Measurements from ENCODE around the gene TLL2.

TLL2 gene

DNA sequence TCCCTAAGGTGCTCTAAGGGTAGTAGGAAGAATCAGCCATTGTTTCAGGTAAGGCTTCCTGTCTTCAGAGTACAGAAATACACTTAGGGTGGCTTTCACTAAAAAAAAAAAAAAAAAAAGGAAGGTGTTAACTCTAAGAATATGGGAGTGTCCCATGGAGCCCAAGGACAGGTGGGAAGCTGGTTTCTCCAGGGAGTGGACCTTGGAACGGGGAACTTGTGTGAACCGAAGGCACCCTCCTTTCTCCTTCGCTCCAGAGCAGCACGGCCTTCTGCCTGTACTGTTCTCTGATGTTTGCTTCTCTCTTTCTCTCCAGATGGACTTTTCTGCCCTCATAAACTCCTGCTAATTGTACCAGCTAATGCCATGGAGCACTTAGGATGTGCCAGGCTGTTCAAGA is 161.1 kb downstream of the TLL2 start:
- DNase-seq, result no peak

DNA sequence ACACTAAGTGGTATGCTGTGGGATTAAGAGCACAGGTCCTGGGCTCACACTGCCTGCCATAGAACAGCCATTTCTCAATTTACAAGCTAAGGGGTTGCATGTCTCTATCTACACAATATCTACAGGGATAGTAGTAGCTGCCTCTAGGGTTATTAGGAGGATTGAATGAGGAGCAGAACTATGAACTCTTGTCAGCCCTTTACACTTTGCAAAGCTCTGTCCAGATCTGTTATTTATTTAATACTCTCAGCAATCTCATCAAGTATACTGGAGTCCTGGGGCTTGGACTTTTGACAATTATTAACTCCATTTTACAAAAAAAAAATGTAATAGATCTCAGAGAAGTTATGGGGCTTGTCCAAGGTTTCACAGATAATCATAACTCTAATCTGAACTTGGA is 161.7 kb downstream of the TLL2 start:
- DNase-seq, result no peak

DNA sequence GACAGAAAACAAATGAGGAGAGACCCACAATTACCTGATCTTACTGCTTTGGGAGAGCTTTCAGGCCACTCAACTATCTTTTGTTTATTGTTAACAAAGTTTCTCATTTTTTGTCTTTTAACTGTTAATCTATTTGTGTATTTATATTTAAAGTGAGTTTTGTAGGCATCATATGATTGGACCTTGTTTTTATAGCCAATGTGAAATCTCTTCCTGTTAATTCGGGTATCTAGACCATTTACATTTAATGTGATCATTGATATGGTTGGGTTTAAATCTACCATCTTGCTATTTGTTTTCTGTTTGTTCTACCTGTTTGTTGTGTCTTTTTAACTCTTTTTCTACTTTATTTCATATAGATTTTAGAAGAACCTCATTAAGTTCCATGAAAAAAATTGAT is 167.4 kb downstream of the TLL2 start:
- DNase-seq, result no peak

DNA sequence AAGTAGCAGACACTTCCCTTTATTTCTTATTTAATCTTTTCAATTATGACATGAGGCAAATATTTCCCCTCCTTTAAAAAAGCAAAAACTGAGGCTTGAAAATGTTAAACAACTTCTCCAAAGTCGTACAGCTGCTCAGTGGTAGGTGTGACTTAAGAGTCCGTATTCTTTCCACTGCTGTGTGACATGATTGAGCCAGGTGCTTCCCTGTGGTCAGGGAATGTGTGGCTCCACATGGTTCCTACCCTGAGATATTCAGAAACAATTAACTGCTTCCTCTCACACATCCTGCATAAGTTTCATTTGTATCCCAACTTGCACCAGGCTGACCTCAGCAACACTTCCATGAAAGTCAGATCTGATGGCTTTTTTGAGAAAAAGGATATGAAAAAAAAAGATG is 168.5 kb downstream of the TLL2 start:
- no peak for DNase-seq

DNA sequence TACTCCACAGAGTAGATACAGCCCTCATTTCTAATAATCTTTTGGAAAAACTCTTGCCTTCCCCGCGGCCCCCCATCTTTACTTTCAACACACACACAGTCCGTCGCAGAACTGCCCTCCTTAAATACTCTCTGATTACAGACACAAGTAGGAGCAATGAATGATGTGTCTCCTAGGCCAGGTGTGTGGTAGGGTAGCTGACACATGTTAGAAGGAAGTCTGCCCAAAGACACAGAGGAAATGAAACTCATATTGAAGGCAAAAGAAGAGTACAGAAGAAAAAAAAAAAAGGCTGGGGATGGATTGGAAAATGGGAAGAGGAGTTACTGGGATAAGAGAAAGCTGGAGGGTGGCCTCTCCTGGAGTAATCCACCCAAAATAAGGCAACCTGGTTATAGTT is 169.5 kb downstream of the TLL2 start:
- no peak for DNase-seq

DNA sequence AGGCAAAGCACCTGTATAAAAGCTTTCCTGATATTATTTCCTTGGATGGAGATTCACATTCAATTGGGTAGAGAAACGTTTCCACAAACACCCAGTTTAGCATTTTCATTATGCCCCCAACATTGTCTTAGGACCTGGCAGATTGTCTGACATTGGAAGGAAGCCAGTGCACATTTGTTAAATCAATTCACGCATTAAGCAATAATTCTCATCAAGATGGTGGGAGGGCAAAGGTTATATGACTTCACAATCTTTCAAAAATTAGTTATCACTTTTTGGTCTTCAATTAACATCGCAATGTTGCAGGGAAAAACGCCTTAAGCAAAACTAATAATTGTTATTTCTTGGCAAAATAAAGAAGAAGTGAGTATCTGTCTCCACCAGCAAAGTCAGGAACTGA is 171.3 kb downstream of the TLL2 start:
- no peak for DNase-seq

DNA sequence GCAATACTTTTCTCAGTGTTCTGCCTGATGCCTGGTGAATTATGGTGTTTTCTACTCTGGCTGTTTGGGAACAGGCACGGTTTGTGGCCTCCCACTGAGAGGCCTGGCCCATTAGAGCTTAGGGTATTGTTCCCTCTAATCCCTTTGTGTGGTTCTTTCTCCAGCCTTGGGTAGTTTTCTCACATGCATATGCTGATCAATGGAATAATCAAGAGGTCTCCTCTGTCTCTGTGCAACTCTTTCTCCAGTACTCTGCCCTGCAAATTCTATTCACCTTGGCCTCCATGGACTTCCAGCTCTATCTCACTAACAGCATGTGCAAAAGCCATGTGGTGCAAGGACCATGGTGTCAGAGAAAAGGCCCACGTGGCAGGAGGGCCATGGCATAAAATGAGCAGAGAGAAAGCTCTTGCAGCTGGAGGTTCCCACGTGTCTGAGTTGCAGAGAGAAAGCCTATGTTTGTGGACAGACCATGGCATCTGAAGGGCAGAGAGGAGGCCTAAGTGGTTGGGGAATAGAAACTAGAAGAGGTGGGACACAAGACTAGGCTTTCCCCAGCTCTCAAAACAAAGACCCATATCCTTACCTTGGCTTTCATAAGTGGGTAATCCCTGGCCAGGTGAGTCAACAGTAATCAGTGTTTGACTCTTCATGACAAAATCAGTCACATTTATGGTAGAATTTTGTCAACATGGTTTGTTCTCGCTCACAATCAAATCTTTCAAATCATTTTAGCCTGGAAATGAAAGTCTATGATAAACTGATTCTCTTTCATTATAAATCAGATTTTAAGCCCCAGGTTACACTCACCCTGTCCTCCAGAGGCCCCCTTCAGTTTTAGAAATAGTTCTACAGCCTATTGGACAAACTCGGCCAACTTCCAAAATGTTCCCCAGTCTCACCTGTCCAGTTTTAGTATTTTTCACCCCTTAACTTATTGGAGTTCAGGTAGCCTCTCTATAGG is 172.2 kb downstream of the TLL2 start:
- no peak for DNase-seq

DNA sequence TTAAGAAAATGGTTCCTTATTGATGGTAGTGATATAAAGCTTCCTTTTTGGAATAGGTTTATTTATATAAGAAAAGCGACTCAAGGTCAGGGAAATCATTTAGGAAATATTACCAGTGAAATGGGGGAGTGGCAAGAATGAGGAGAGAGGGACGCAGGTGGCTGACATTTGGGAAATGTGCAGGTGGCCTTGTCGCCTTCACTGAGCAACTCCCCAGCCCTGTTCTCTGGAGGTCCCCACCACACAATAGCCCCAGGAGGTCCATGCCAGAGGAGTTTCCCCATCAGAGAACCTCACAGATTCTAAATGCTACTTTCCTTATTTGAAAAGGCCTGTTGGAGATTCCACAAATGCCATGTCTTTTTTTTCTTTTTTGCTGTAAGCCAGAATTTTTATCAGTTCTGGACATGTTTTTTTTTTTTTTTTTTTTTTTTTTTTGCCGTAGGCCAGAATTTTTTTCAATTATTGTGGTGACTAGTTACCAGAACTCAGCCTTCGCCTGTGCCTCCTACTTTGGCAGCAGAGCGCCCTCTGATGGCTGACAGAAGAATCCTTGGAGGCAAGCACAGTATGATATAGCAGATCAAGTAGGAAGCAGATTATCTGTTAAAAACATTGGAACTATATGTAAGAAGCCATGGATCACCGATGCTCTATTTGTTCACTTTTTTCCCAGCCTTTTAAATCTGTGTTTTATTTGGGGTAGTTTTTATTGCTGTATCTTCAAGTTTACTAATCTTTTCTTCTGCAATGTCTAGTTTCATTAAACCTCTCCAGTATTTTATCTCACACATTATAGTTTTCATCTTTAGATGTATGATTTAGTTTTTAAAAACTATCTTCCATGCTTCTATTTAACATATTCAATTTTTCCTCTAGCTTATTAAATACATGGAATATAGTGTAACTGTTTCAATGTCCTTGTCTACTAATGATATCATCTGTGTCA is 173.5 kb downstream of the TLL2 start:
- DNase-seq, result peak; percentile 51

DNA sequence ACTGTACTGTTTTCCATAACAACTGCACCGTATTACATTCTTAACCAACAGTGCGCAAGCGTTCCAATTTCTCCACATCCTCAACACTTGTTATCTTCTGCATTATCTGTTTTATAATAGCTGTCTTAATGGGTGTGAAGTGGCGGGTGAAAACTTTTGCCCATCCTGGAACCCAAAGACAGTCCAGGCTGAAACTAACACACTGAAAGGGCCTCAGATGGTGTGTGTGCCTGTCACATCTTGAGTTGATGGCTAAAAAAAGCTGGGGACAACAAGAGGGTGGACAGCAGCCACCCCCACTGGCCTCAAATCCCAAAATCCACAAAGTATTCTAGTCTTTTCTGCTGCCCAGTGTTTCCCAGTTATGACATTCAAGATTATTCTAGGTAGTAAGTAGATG is 174.3 kb downstream of the TLL2 start:
- DNase-seq, result no peak

DNA sequence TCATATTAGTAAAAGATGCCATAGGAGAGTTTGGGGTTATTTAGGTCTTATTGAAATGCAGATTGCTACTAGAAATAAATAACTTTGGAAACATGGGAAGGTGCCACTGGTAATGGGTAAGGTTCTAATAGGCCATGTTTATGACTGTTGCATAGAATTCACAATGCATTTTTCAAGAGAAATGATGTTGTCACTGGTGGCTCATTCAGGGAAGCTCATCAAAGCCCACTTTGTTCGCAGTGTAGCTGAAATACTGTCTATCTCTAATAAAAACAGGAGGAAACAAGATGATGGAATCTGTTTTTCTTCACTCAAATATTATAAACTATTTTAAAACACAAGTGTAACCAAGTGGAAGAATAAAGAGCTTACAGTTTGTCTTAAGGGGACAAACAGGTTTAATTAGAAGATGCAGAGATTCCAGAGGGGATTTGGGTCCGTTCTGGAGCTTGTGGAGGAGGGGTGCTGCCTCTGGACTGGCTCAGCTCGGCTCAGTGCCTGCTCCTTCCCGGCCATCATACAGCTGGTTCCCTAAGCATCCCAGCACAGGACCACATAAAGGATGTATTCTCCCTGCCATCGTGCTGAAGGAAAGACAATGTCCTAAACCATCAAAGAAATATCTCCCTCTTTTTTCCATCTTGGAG is 175.3 kb downstream of the TLL2 start:
- no peak for DNase-seq

DNA sequence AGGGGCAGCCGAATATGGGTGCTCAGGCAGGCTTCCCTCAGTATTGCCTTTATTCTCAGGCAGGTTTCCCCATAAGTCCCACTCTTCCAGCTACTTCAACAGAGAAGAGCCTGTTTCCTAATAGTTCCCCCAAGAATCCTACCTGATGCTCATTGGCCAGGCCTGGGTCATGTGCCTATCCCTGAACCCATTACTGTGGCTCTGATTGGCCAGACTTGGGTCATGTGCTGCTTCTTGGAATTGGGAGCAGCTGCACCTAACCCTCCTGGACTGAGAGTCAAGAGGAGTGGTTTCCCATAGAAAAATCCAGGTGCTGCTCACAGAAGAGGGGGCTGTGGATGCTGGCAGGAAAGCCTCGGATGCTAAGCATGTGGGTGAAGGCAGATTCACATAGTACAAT is 176.6 kb downstream of the TLL2 start:
- no peak for DNase-seq

DNA sequence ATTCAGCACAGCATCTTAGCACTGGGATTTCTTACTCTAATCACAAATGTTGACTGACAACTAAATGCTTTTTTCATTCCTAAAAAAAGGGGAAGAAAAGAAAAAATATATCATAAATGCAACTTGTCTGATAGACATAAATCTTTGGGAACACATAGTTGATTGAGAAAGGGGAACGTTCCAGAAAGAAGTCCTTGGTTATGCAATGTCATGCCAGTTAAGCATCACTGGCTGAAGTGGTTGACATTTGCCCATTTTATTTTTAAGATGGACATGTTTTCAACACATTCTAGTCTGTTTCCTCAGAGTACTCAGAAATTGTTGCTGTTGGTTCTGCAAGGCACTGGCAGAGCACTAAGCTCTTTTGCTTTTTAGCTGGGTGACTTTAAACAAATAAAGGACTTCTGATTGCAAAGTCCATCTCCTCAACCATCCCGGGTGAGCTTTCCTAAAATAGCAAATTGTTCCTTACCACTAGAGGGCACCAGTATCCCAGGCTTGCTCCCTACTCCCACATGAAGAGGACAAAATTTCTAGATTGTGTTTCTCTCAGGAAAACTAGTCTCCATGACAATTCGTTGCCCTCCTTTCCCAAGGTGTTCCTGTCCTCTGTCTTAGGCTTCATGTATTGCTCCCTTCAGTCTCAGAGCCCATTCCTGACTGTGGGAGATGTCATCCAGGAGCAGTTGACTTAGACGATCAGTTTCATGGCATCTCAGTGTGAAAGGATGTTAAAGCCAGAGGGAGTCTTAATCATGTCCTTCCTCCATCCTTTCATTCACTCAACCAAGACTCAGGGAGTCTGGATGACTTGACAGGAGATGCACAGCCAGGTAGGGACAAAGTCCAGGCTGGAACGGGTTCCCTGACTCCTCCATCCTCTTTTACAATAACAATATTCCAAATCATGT is 178.9 kb downstream of the TLL2 start:
- DNase-seq, result no peak

DNA sequence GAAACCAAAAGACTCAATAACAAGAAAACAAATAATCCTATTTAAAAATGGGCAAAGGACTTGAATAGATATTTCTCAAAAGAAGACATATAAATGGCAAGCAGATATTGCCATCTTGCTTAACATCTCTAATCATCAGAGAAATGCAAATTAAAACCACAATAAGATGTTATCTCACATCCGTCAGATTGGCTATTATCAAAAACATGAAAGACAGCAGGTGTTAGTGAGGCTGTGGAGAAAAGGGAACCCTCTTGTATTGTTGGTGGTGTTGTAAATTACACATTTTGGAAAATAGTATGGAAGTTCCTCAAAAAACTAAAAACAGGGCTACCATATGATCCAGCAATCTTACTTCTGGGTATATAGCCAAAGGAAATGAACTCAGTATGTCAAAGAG is 180.6 kb downstream of the TLL2 start:
- DNase-seq, result no peak

DNA sequence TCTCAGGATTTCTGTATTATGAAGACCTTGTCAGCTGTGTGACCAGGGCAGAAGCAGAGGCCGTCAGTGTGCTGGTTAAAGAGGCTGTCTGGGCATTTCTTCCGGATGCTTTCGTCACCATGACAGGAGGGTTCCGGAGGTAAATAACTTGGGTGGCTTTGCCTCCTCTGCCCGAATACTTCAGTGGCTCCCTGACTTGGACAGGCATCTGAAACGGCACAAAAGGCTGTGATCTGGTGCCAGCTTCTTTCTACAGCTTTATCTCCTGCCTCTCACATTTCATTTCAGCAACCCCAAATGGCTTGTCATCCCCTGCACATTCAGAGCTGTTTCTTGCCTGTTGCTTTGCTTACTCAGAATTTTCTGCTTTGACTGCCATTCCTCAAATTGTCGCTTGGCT is 186.3 kb downstream of the TLL2 start:
- DNase-seq, result no peak

DNA sequence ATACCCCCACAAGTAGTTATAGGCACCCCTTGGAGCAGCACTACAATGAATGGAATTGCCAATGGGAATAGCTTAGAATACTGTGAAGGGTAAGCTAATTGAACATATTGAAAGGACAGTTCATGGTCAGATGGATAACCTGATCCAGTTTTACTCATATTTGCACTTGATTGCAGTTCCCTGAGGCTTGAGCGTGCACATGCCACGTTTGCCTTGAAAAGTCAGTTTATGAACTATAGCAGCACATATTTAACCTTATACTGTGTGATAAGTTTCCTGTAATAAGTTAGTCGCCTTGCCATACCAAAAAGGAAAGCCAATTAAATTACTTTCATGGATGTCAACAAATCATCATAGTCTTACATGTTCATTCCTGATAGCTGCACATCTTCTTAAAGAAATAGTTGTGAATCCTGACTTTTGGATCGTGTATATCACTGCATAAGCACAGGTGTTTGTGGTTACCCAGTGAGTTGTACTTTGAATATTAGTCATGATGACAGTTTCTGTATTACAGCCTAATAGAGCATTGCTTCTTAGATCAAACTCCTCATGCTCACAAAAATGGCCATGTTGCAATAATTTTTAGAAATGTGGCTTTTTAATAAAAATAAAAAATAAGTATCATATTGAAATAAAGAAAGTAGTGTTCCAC is 187.9 kb downstream of the TLL2 start:
- DNase-seq, result no peak

DNA sequence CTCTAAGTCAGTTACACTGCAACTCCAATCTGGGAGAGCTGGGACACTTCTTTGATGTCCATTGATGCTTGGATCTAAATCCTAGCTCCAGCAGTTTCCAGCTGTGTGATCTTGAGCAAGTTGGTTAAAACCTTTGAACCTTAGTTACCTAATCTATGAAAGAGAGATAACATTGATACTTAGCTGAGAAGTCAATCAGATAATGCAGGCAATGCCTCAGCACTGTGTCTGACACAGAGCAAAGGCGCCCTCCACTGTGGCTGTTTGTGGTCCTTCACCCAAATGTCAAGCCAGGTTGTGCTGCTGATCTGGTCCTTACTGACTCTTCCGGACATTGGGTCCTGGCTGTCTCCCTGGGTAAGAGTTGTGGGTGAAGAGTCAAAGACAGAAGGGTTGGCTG is 189.3 kb downstream of the TLL2 start:
- no peak for DNase-seq

DNA sequence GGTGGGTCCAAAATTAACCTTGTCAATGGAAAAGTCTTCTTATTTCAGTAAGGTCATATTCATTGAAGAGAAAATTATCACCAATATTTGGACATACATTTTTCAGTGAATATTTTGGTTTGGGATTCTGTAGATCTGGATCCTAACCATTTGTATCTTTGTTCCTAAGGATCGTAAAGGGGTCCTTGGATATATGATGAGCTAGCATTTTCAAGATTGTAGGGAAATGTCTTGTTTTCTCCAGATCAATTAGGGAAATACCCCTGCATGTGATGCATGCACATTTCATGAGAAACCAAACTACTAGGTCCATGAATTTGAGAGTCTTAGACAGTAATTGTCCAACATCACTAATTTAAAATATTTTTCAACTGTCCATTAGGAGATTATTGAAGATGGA is 191.5 kb downstream of the TLL2 start:
- DNase-seq, result no peak

DNA sequence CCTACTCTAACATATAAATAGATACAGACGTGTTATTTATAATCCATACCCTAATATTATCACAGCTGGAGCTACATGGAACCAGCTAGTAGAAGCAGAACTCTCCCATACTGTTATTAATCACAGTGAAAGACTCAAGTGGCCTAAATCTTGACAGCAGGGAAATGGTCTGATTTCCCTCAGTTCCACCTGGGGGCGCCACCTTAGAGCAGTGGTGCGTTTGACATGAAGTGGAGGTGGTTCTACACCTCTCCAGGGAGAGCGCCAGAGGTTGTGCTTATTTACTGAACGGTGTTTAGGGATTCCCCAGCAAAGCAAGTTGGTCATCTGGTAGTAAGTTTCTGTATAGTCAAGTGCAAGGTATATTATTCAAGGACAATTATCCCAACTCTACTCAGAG is 191.9 kb downstream of the TLL2 start:
- DNase-seq, result no peak

DNA sequence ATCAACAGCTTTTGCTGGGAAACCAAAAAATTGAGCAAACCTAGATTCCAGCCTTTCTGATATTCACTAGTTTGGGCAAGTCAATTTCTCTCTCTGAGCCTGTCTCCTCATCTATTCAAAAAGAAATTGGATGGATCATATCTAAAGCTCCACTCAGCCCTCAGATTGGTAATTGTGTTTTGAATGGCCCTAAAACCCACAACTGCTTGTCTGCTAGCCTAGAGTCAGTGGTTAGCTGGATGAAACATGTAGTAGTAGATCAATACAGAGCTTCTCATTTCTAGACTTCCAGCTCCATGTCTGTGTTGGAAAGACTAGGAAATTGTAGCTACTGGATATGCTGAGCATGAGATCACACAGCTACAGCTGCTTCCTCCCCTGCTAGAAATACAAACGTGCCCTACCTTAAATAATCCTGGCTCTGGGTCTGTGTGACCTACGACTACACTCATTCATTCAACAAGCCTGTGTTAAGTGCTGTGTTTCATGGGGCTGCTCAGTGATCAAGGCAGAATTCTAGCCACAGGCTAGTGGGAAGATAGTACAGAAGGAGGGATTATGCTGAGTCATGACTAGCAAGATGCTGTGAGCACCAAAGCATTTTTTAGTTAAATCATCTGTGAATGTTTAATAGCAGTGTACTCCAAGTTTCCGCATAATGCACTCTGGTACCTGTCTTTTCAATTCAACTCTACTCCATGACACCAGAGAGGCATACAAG is 193.8 kb downstream of the TLL2 start:
- no peak for DNase-seq

DNA sequence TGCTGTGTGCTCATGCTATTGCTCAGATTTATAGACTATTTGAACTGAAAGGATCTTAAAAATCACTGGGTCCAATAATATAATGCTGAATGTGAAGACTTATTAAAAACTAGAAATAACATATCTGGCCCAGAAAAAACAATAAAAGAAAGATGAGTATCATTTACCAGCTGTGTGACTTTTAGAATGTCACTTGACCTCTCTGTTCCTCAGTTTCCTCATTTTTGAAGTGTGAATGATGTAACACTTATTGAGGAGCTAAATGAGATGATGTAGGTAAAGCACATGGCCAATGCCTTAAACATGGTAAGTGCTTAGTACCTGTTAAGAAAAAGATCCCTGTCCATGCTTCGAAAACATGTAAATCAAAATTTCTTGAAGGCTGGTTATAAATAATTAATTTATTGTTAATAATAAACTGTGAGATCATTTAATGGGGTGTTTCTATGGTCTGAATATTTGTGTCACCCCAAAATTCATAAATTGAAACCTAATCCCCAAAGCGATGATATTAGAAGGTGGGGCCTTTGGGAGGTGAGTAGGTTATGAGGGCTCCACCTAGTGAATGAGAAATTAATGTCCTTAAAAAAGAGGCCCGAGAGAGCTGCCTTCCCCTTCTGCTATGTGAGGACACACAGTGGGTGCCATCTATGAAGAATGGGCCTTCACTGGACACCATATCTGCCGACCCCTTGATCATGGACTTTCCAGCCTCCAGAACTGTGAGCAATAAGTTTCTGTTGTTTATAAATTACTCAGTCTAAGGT is 196.5 kb downstream of the TLL2 start:
- DNase-seq, result no peak

Data from activated CD4-positive, CD25-positive, alpha-beta regulatory T cell treated with anti-CD3 and anti-CD28 coated beads, Interleukin-2, amount 50 U/mL, for 72 hours (primary cell).